Measurements from ENCODE around the gene DOK1.

DNA sequence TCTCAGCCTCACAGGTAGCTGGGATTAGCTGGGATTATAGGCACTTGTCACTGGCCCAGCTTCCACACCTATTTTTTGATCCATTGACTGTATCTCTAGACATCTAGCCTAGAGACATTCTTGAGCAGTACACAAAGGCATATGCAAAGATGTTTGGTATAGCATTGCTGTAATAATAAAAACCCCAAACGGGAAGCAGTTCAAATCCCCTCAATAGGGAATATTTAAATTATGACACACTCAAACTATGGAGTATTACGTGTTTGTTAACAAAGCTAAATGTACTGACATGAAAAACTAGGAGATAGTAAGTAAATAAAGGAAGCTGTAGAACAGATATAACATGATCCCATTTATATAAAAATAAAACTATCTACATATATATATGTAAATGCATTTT is 27.7 kb downstream of the DOK1 start:
- TF ChIP-seq, protein P1, sequence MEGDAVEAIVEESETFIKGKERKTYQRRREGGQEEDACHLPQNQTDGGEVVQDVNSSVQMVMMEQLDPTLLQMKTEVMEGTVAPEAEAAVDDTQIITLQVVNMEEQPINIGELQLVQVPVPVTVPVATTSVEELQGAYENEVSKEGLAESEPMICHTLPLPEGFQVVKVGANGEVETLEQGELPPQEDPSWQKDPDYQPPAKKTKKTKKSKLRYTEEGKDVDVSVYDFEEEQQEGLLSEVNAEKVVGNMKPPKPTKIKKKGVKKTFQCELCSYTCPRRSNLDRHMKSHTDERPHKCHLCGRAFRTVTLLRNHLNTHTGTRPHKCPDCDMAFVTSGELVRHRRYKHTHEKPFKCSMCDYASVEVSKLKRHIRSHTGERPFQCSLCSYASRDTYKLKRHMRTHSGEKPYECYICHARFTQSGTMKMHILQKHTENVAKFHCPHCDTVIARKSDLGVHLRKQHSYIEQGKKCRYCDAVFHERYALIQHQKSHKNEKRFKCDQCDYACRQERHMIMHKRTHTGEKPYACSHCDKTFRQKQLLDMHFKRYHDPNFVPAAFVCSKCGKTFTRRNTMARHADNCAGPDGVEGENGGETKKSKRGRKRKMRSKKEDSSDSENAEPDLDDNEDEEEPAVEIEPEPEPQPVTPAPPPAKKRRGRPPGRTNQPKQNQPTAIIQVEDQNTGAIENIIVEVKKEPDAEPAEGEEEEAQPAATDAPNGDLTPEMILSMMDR (conservative IDR thresholded peaks at IDR 0.05) = no peak
- TF ChIP-seq EZH2 (IDR thresholded peaks at IDR 0.05; ENCODE audit: low read depth) = no peak

Measured in PC-9 (cell line).